H9 (cell line): ENCODE measurements around the gene RILPL1. TPM values are rescaled to one million over a fixed set of nuclear protein-coding genes. Genes with fewer than 3 reads are reported as not detected.

Experiments used
- DNase-seq: peaks from one replicate; pipeline ENCODE4 v3.0.0-alpha.2; 2017
- H2AFZ ChIP-seq: one replicate; pipeline ENCODE4 v1.6.1; 2013; ENCODE audit warnings: mild to moderate bottlenecking, low read length, control low read depth, moderate library complexity
- H2AK5ac ChIP-seq: 2 replicates; pipeline ENCODE4 v1.6.1; 2013; ENCODE audit warnings: low read length, control low read depth, mixed read lengths; ENCODE audit not compliant: insufficient read length
- H2BK120ac ChIP-seq: one replicate; pipeline ENCODE4 v1.6.1; 2013; ENCODE audit warnings: low read depth, mild to moderate bottlenecking, low read length, control low read depth, inconsistent platforms; ENCODE audit not compliant: poor library complexity, severe bottlenecking
- H2BK12ac ChIP-seq: 2 replicates; pipeline ENCODE4 v1.6.1; 2013; ENCODE audit warnings: low read length, control low read depth, mixed read lengths, low read depth; ENCODE audit not compliant: insufficient read length
- H2BK15ac ChIP-seq: 2 replicates; pipeline ENCODE4 v1.6.1; 2013; ENCODE audit warnings: low read depth, low read length, control low read depth
- H2BK20ac ChIP-seq: one replicate; pipeline ENCODE4 v1.6.1; 2013; ENCODE audit warnings: low read depth, mild to moderate bottlenecking, low read length, control low read depth, inconsistent platforms; ENCODE audit not compliant: poor library complexity, severe bottlenecking
- H2BK5ac ChIP-seq: 2 replicates; pipeline ENCODE4 v1.6.1; 2013; ENCODE audit warnings: low read length, control low read depth, mixed read lengths; ENCODE audit not compliant: insufficient read length
- H3K14ac ChIP-seq: 2 replicates; pipeline ENCODE4 v1.6.1; 2013; ENCODE audit warnings: low read length, control low read depth; ENCODE audit not compliant: insufficient read depth
- H3K18ac ChIP-seq: 2 replicates; pipeline ENCODE4 v1.6.1; 2013; ENCODE audit warnings: low read depth, mild to moderate bottlenecking, mixed read lengths, low read length, control low read depth; ENCODE audit not compliant: insufficient read length
- H3K23ac ChIP-seq: 2 replicates; pipeline ENCODE4 v1.6.1; 2013; ENCODE audit warnings: low read length, control low read depth, mixed read lengths, low read depth; ENCODE audit not compliant: insufficient read length
- H3K23me2 ChIP-seq: 2 replicates; pipeline ENCODE4 v1.6.1; 2013; ENCODE audit warnings: low read depth, mild to moderate bottlenecking, mixed read lengths, low read length, control low read depth; ENCODE audit not compliant: insufficient read length, poor library complexity, severe bottlenecking
- H3K27ac ChIP-seq: 2 replicates; pipeline ENCODE4 v1.5.1; 2013; ENCODE audit warnings: low read length, control low read depth, mixed read lengths, low read depth; ENCODE audit not compliant: insufficient read length
- H3K27me3 ChIP-seq: 2 replicates; pipeline ENCODE4 v1.6.1; 2013; ENCODE audit warnings: low read length, control low read depth, inconsistent platforms; ENCODE audit not compliant: insufficient read depth
- H3K4ac ChIP-seq: 2 replicates; pipeline ENCODE4 v1.6.1; 2013; ENCODE audit warnings: low read depth, mild to moderate bottlenecking, control low read depth, inconsistent platforms, low read length, moderate library complexity
- H3K4me1 ChIP-seq: 2 replicates; pipeline ENCODE4 v1.6.1; 2013; ENCODE audit warnings: low read length, control low read depth, inconsistent platforms; ENCODE audit not compliant: insufficient read depth
- H3K4me2 ChIP-seq: 2 replicates; pipeline ENCODE4 v1.6.1; 2013; ENCODE audit warnings: low read length, control low read depth, mixed read lengths; ENCODE audit not compliant: insufficient read length, insufficient read depth
- H3K56ac ChIP-seq: 2 replicates; pipeline ENCODE4 v1.6.1; 2013; ENCODE audit warnings: low read depth, mild to moderate bottlenecking, mixed read lengths, low read length, control low read depth; ENCODE audit not compliant: insufficient read length
- H3K79me1 ChIP-seq: 2 replicates; pipeline ENCODE4 v1.6.1; 2013; ENCODE audit warnings: low read depth, mild to moderate bottlenecking, moderate library complexity, low read length, control low read depth, inconsistent platforms; ENCODE audit not compliant: insufficient read depth, poor library complexity, severe bottlenecking
- H3K79me2 ChIP-seq: 2 replicates; pipeline ENCODE4 v1.6.1; 2013; ENCODE audit warnings: low read length, control low read depth, inconsistent platforms; ENCODE audit not compliant: insufficient read depth
- H3K9ac ChIP-seq: 2 replicates; pipeline ENCODE4 v1.6.1; 2013; ENCODE audit warnings: low read length, control low read depth, mixed read lengths; ENCODE audit not compliant: insufficient read length; ENCODE audit errors: extremely low read depth
- H3K9me3 ChIP-seq: one replicate; pipeline ENCODE4 v1.6.1; 2013; ENCODE audit warnings: low read depth, low read length, inconsistent platforms; ENCODE audit not compliant: control insufficient read depth
- H3T11ph ChIP-seq: one replicate; pipeline ENCODE4 v1.6.1; 2013; ENCODE audit warnings: mild to moderate bottlenecking, low read length, control low read depth, inconsistent platforms
- H4K20me1 ChIP-seq: one replicate; pipeline ENCODE4 v1.6.1; 2013; ENCODE audit not compliant: control insufficient read depth, insufficient read length, insufficient read depth
- H4K5ac ChIP-seq: 2 replicates; pipeline ENCODE4 v1.6.1; 2013; ENCODE audit warnings: low read depth, mild to moderate bottlenecking, mixed read lengths, low read length, control low read depth; ENCODE audit not compliant: insufficient read length
- H4K8ac ChIP-seq: replicated peaks from 2 replicates; pipeline ENCODE4 v1.6.1; 2013; ENCODE audit warnings: low read length, control low read depth, mixed read lengths, low read depth; ENCODE audit not compliant: insufficient read length
- H4K91ac ChIP-seq: 2 replicates; pipeline ENCODE4 v1.6.1; 2013; ENCODE audit warnings: low read depth, mild to moderate bottlenecking, moderate library complexity, mixed read lengths, low read length, control low read depth; ENCODE audit not compliant: insufficient read length
- H3K27ac Mint-ChIP-seq, 3 experiments: 2 replicates in 2 of 3; 3 replicates in 1 of 3; pipeline ENCODE4 v1.8.0; 2020 to 2021; ENCODE audit warnings: mixed read lengths in 3 of 3, mild to moderate bottlenecking in 1 of 3, moderate library complexity in 1 of 3
- H3K27me3 Mint-ChIP-seq: 2 replicates; pipeline ENCODE4 v1.8.0; 2021; ENCODE audit warnings: low read depth, mild to moderate bottlenecking, moderate library complexity, mixed read lengths
- H3K36me3 Mint-ChIP-seq, 3 experiments: 2 replicates in 2 of 3; 3 replicates in 1 of 3; pipeline ENCODE4 v1.8.0; 2020 to 2021; ENCODE audit warnings: low read depth in 3 of 3, mixed read lengths in 3 of 3; ENCODE audit not compliant: insufficient read depth in 1 of 3
- H3K4me1 Mint-ChIP-seq, 2 experiments: 2 replicates each; pipeline ENCODE4 v1.8.0; 2020; ENCODE audit warnings: mixed read lengths in 2 of 2
- H3K4me3 Mint-ChIP-seq, 2 experiments: 2 replicates in 1 of 2; 3 replicates in 1 of 2; pipeline ENCODE4 v1.8.0; 2020 to 2021; ENCODE audit warnings: mild to moderate bottlenecking in 2 of 2, mixed read lengths in 2 of 2, moderate library complexity in 1 of 2
- H3K9me3 Mint-ChIP-seq, 2 experiments: 2 replicates in 1 of 2; 3 replicates in 1 of 2; pipeline ENCODE4 v1.8.0; 2020; ENCODE audit warnings: mild to moderate bottlenecking in 2 of 2, mixed read lengths in 2 of 2, moderate library complexity in 1 of 2
- WGBS: extraction: QIAGEN DNeasy Blood & Tissue Kit; methylation state at CpG from one replicate; pipeline ENCODE4 v1.1.7; 2013; ENCODE audit warnings: missing lambda C conversion rate, low lambda C conversion rate, mixed read lengths; ENCODE audit not compliant: insufficient read length; ENCODE audit errors: extremely low coverage; 5-methylcytosine and 5-hydroxymethylcytosine counted together
- total RNA-seq: library from RNA; stranded (reverse); gene quantifications from 2 replicates; pipeline ENCODE4 v1.2.1, GENCODE V29; 2021
- TF ChIP-seq, protein P1 (sequence below): fragments of 200-600 bp; sonication (generic); conservative IDR thresholded peaks from 3 replicates; pipeline ENCODE4 v1.8.0; 2021; ENCODE audit warnings: antibody characterized with exemption, mild to moderate bottlenecking

RILPL1 gene
- total RNA-seq, 1 experiment from 2014 or later = 8.1 TPM

GRCh38 chr12:123502163-123502704 is 31.3 kb downstream of the RILPL1 start:
- Histone ChIP-seq H2AK5ac (no peak overlapping the region), H3K27ac (no peak overlapping the region), H4K5ac (no peak overlapping the region), H3K9ac (no peak overlapping the region), H3K14ac (no peak overlapping the region), H3K18ac (no peak overlapping the region), H2BK12ac (no peak overlapping the region), H3K79me2 (no peaks in the 10 kb centered on the region), H3T11ph (no peak overlapping the region), H2BK120ac (no peak overlapping the region), H3K23ac (no peak overlapping the region), H4K8ac (no peak overlapping the region), H3K27me3 (no peaks in the 10 kb centered on the region), H2BK15ac (no peak overlapping the region), H3K79me1 (no peaks in the 10 kb centered on the region), H3K56ac (no peak overlapping the region), H3K4ac (no peak overlapping the region), H2BK20ac (no peak overlapping the region), H2BK5ac (no peak overlapping the region), H3K4me2 (no peak overlapping the region), H3K4me1 (no peaks in the 10 kb centered on the region), H2AFZ (no peak overlapping the region), H3K23me2 (no peaks in the 10 kb centered on the region), H4K20me1 (no peaks in the 10 kb centered on the region), H4K91ac (no peak overlapping the region), H3K9me3 (no peaks in the 10 kb centered on the region)
- H3K27ac Mint-ChIP-seq = no peak overlapping the region
- TF ChIP-seq, protein P1, sequence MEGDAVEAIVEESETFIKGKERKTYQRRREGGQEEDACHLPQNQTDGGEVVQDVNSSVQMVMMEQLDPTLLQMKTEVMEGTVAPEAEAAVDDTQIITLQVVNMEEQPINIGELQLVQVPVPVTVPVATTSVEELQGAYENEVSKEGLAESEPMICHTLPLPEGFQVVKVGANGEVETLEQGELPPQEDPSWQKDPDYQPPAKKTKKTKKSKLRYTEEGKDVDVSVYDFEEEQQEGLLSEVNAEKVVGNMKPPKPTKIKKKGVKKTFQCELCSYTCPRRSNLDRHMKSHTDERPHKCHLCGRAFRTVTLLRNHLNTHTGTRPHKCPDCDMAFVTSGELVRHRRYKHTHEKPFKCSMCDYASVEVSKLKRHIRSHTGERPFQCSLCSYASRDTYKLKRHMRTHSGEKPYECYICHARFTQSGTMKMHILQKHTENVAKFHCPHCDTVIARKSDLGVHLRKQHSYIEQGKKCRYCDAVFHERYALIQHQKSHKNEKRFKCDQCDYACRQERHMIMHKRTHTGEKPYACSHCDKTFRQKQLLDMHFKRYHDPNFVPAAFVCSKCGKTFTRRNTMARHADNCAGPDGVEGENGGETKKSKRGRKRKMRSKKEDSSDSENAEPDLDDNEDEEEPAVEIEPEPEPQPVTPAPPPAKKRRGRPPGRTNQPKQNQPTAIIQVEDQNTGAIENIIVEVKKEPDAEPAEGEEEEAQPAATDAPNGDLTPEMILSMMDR = no peak
- peaks cover 7 to 17% (median 11%) of the 10 kb centered on the region in 3 experiments for H3K36me3 Mint-ChIP-seq
- no CpG with 5 or more reads among the region's 12 CpGs for WGBS
- H3K4me1 Mint-ChIP-seq = no peaks in the 10 kb centered on the region
- H3K9me3 Mint-ChIP-seq = no peaks in the 10 kb centered on the region; a peak in 1 of 5 replicates
- H3K4me3 Mint-ChIP-seq = no peak overlapping the region
- no peak for DNase-seq
- H3K27me3 Mint-ChIP-seq = no peaks in the 10 kb centered on the region; the same call in 1 of the 2 replicates
